ENCODE results near the gene ZNRF1.
"Not testable (repeated sequence)": the region's sequence is repeated elsewhere in the genome, so short reads cannot be mapped to it uniquely, and the experiment has no call there.

ZNRF1 gene

DNA sequence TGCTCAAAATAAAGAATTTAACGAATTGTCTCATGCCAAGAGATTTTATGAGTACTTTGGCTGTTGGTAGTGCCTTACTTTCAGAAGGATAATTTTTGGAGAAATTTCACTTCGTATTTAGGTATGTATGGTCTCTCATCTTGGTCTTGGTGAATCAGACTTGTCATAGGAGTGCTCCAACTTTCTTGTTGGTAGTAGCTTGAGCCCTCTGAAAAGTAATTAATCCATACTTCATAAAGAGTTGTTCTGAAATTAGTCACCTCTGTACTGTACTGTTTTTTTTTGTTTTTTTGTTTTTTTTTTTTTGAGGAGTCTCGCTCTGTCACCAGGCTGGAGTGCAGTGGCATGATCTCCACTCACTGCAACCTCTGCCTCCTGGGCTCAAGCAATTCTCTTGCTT is 11.6 kb downstream of the ZNRF1 start:
- no peak overlapping the region for H3K27ac Mint-ChIP-seq
- no peak for DNase-seq
- ATAC-seq (replicated peaks) = no peak

DNA sequence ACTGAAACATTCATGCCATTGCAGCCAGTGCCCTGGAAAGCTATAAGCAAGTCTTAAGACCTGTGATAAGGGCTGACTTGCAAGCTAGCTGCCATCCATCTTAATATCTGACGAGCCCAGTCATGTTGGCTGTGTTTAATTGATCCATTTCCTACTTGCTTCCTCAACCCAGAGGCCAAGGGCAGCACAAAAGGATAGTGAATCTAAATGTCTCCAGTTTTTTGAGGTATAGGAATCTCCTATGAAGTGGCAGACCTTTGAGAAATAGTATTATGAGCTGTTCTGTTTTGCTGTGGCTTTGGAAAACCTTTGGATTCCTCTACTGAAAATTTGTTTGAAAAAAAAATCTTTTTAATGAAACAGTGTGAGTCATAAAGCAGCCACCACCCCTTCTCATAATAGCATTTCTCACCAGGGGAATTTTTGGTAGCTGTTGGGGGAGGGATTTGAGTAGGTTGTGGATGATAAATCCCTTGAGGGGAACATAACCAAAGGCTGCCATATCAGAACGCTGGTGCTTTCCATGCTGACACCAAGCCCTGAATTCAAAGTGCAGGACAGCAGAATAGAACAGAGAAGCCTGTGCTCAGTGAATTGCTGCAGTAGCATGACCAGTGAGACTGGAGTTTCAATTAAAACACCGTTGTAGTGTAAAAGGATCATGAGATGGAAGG is 12.9 kb downstream of the ZNRF1 start:
- no peaks in the 10 kb centered on the region for H3K27me3 Mint-ChIP-seq
- H3K36me3 Mint-ChIP-seq (ENCODE audit: insufficient read depth) = no peaks in the 10 kb centered on the region
- peaks cover 11 to 14% of the 10 kb centered on the region in 2 donors for H3K4me1 Mint-ChIP-seq (ENCODE audit: low read depth in 2 of 2)
- ATAC-seq (replicated peaks) = peak; percentile 87
- no peak for DNase-seq
- H3K27ac Mint-ChIP-seq = peak overlapping the region; percentile 30 to 90
- peak overlapping the region; percentile 73 for H3K4me3 Mint-ChIP-seq
- H3K9me3 Mint-ChIP-seq = no peaks in the 10 kb centered on the region

More for the DNA sequence above, 11.6 kb downstream of the ZNRF1 start:
- H3K27me3 Mint-ChIP-seq = no peaks in the 10 kb centered on the region
- H3K9me3 Mint-ChIP-seq = no peaks in the 10 kb centered on the region
- H3K4me1 Mint-ChIP-seq (ENCODE audit: low read depth in 2 of 2) = peaks cover 11 to 14% of the 10 kb centered on the region in 2 donors
- no peaks in the 10 kb centered on the region for H3K36me3 Mint-ChIP-seq (ENCODE audit: insufficient read depth)
- H3K4me3 Mint-ChIP-seq = no peak overlapping the region

GRCh38 chr16:75012380-75013081 is 13.7 kb downstream of the ZNRF1 start:
- H3K36me3 Mint-ChIP-seq (ENCODE audit: insufficient read depth) = no peaks in the 10 kb centered on the region
- H3K27me3 Mint-ChIP-seq = no peaks in the 10 kb centered on the region
- H3K4me1 Mint-ChIP-seq (ENCODE audit: low read depth in 2 of 2) = peaks cover 11 to 14% of the 10 kb centered on the region in 2 donors
- H3K4me3 Mint-ChIP-seq = peak overlapping the region; percentile 73
- peak overlapping the region; percentile 30 to 90 for H3K27ac Mint-ChIP-seq
- no peak for DNase-seq
- ATAC-seq (replicated peaks) = peak; percentile 22
- no peaks in the 10 kb centered on the region for H3K9me3 Mint-ChIP-seq

DNA sequence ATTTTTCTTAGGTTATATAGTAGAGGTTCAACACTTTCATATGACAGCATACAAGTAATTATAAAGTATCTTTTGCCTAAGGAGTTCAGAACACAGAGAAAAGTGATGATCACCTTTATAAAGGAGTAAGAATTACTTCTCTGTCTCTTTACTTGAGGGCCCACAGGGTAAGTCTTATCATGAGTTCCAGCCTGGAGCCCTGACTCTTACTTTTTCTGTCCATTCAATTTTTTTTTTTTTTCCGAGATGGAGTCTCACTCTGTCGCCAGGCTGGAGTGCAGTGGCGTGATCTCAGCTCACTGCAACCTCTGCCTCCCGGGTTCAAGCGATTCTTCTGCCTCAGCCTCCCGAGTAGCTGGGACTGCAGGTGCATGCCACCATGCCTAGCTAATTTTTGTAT is 14.3 kb downstream of the ZNRF1 start:
- not testable (repeated sequence) for DNase-seq; H3K27me3 Mint-ChIP-seq; H3K4me3 Mint-ChIP-seq; H3K36me3 Mint-ChIP-seq (ENCODE audit: insufficient read depth); H3K9me3 Mint-ChIP-seq; ATAC-seq (replicated peaks)
- Mint-ChIP-seq H3K27ac (peak overlapping the region; percentile 30 to 90), H3K4me1 (ENCODE audit: low read depth in 2 of 2) (peaks cover 11 to 14% of the 10 kb centered on the region in 2 donors)

GRCh38 chr16:75014318-75014717 is 15.5 kb downstream of the ZNRF1 start:
- Mint-ChIP-seq H3K27ac (no peak overlapping the region), H3K4me3 (no peak overlapping the region), H3K27me3 (no peaks in the 10 kb centered on the region), H3K9me3 (no peaks in the 10 kb centered on the region), H3K36me3 (ENCODE audit: insufficient read depth) (no peaks in the 10 kb centered on the region), H3K4me1 (ENCODE audit: low read depth in 2 of 2) (peaks cover 11 to 15% of the 10 kb centered on the region in 2 donors)
- ATAC-seq (replicated peaks) = no peak
- DNase-seq = no peak

- not testable (repeated sequence) for DNase-seq; H3K27ac Mint-ChIP-seq; H3K36me3 Mint-ChIP-seq (ENCODE audit: insufficient read depth); H3K27me3 Mint-ChIP-seq; ATAC-seq (replicated peaks); H3K4me3 Mint-ChIP-seq; H3K9me3 Mint-ChIP-seq
- peaks cover 11 to 25% of the 10 kb centered on the region in 2 donors for H3K4me1 Mint-ChIP-seq (ENCODE audit: low read depth in 2 of 2)
These were observed 17.7 kb downstream of the ZNRF1 start for GRCh38 chr16:75016451-75017081.

DNA sequence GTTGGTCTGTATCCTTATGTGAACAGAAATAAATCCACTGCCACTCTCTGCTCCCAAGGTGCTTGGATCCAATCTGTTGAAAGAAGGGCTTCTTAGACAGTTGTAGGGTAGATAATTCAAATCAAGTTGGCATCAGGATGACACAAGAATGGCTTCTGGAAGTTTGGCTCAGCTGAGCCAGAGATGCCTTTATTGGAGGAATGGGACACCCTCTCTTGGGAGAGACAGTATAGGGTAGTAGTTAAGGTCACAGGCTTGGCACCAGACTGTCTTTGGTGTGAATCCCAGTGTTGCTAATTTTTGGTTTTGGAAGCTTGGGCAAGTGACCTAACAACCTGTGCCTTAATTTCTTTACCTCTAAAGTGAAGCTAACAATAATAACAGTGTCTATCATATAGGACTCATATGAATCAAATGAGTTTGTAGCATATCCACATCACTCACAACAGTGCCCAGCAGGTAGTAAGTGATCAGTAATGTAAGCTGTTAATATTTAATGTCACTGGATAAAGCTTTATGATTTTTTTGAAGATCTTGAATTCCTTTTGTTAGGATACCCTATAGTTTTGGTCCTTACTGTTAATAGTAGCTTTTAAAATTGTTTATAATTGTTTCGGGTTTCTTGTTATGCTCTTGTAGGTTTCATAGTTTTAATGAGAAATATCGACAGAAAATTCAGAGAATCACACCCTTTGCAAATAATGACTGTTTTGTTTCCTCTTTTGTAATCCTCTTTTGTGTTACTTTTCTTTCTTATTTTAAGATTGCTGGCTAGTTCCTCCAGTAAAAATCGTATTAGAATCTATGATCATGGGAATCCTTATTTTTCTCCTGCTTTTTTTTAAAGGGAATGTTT is 19.1 kb downstream of the ZNRF1 start:
- ATAC-seq (replicated peaks) = no peak
- Mint-ChIP-seq H3K9me3 (peaks cover 3 to 10% of the 10 kb centered on the region in 2 donors), H3K27me3 (peaks cover 0 to 7% of the 10 kb centered on the region in 2 donors), H3K4me3 (no peak overlapping the region), H3K36me3 (ENCODE audit: insufficient read depth) (no peaks in the 10 kb centered on the region), H3K27ac (no peak overlapping the region), H3K4me1 (ENCODE audit: low read depth in 2 of 2) (peaks cover 2 to 13% of the 10 kb centered on the region in 2 donors)
- no peak for DNase-seq

GRCh38 chr16:75019007-75019406 is 20.2 kb downstream of the ZNRF1 start:
- Mint-ChIP-seq H3K27ac (no peak overlapping the region), H3K36me3 (ENCODE audit: insufficient read depth) (no peaks in the 10 kb centered on the region), H3K4me1 (ENCODE audit: low read depth in 2 of 2) (peaks cover 0 to 13% of the 10 kb centered on the region in 2 donors), H3K27me3 (peaks cover 0 to 7% of the 10 kb centered on the region in 2 donors), H3K9me3 (peaks cover 3 to 10% of the 10 kb centered on the region in 2 donors), H3K4me3 (no peak overlapping the region)
- DNase-seq (no peak), ATAC-seq (replicated peaks) (no peak)

GRCh38 chr16:75019586-75019985 is 20.8 kb downstream of the ZNRF1 start:
- Mint-ChIP-seq H3K27ac (no peak overlapping the region), H3K9me3 (peaks cover 3 to 10% of the 10 kb centered on the region in 2 donors), H3K27me3 (peaks cover 0 to 7% of the 10 kb centered on the region in 2 donors), H3K4me3 (no peak overlapping the region), H3K36me3 (ENCODE audit: insufficient read depth) (no peaks in the 10 kb centered on the region), H3K4me1 (ENCODE audit: low read depth in 2 of 2) (peaks cover 2 to 13% of the 10 kb centered on the region in 2 donors)
- no peak for ATAC-seq (replicated peaks)
- DNase-seq = no peak

- peaks cover 2 to 13% of the 10 kb centered on the region in 2 donors for H3K4me1 Mint-ChIP-seq (ENCODE audit: low read depth in 2 of 2)
- no peak overlapping the region for H3K27ac Mint-ChIP-seq
- H3K9me3 Mint-ChIP-seq = peaks cover 3 to 10% of the 10 kb centered on the region in 2 donors
- no peaks in the 10 kb centered on the region for H3K36me3 Mint-ChIP-seq (ENCODE audit: insufficient read depth)
- ATAC-seq (replicated peaks) = no peak
- DNase-seq = no peak
- H3K27me3 Mint-ChIP-seq = peaks cover 0 to 7% of the 10 kb centered on the region in 2 donors
- H3K4me3 Mint-ChIP-seq = no peak overlapping the region
These were observed 22.6 kb downstream of the ZNRF1 start for GRCh38 chr16:75021410-75021809.

- Mint-ChIP-seq H3K36me3 (ENCODE audit: insufficient read depth) (no peaks in the 10 kb centered on the region), H3K9me3 (peaks cover 3 to 10% of the 10 kb centered on the region in 2 donors), H3K4me1 (ENCODE audit: low read depth in 2 of 2) (peaks cover 2 to 13% of the 10 kb centered on the region in 2 donors), H3K4me3 (no peak overlapping the region), H3K27ac (no peak overlapping the region), H3K27me3 (peaks cover 0 to 7% of the 10 kb centered on the region in 2 donors)
- ATAC-seq (replicated peaks) = no peak
- no peak for DNase-seq
These were observed 23.7 kb downstream of the ZNRF1 start for GRCh38 chr16:75022567-75022966.

DNA sequence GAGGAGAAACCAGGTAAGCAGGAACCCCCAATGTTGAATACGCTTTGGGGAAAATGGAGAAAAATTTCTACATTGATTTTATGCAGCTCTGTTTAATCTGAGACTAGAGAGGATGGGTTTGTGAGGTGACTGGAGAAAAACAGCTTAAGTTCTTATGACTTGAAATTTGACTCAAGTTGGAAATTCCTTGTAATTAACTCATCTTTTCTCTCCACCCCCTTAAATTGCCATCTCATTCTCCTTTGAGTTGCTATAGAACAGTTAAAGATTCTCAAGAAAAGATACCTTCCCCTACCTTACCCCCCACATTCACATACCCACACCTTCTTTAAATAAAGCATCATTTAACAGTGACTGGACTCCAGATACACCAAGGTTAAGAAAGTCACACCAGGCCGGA is 24.2 kb downstream of the ZNRF1 start:
- H3K36me3 Mint-ChIP-seq (ENCODE audit: insufficient read depth) = no peaks in the 10 kb centered on the region
- no peak overlapping the region for H3K4me3 Mint-ChIP-seq
- H3K27ac Mint-ChIP-seq = no peak overlapping the region
- peaks cover 0 to 7% of the 10 kb centered on the region in 2 donors for H3K27me3 Mint-ChIP-seq
- ATAC-seq (replicated peaks) (no peak), DNase-seq (no peak)
- peaks cover 2 to 13% of the 10 kb centered on the region in 2 donors for H3K4me1 Mint-ChIP-seq (ENCODE audit: low read depth in 2 of 2)
- peaks cover 3 to 10% of the 10 kb centered on the region in 2 donors for H3K9me3 Mint-ChIP-seq

DNA sequence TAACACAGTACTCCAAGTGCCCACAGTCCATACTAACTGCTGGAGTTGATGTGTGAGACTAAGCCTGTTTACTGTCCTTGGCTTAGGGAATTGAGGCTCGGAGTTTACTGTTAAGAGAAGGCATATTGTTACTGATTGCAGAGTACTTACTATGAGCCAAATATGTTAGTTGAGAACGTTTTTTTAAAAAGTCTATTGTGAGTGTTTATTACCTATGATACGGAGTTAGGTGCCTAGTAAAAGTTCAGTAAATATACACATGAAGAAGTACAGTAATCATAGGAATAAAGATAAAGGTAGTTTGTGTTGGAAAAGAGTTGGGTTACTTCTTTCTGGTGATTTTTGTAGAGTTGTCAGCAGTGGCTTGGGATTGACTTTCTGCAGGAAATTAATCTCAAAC is 25.4 kb downstream of the ZNRF1 start:
- Mint-ChIP-seq H3K4me3 (no peak overlapping the region), H3K27me3 (peaks cover 0 to 7% of the 10 kb centered on the region in 2 donors), H3K4me1 (ENCODE audit: low read depth in 2 of 2) (peaks cover 2 to 13% of the 10 kb centered on the region in 2 donors), H3K27ac (no peak overlapping the region), H3K9me3 (peaks cover 3 to 10% of the 10 kb centered on the region in 2 donors), H3K36me3 (ENCODE audit: insufficient read depth) (no peaks in the 10 kb centered on the region)
- DNase-seq (no peak), ATAC-seq (replicated peaks) (no peak)
